Superior temporal gyrus (tissue), 1 donor: ENCODE results near the gene PRL.

Source experiments
- DNase-seq: peaks from one replicate; pipeline ENCODE4 v3.0.0-alpha.2; 2016; ENCODE audit errors: extremely low spot score

The PRL gene

DNA sequence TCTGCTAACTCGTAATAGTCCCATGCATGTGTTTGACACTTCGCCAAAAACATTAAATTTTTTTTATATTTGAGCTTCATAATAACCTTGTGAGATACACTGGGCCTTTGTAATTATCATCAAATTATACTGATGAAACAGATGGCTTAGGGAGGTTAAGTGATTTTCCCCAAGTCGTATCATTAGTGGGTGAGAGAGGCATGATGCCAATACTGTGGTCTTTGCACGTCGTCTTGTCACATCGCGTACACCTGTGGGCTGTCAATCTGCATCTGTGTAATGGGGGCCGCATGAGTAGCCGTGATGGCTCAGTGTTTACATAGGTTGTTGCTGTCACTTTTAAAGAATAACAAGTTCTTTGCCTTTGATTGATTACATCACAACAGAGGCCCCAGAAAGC is 1.7 kb downstream of the PRL start:
- DNase-seq, result no peak

GRCh38 chr6:22294301-22294700 is 2.5 kb downstream of the PRL start:
- DNase-seq, result no peak

- DNase-seq, result no peak
Observed at GRCh38 chr6:22290045-22290444, 6.8 kb downstream of the PRL start.

DNA sequence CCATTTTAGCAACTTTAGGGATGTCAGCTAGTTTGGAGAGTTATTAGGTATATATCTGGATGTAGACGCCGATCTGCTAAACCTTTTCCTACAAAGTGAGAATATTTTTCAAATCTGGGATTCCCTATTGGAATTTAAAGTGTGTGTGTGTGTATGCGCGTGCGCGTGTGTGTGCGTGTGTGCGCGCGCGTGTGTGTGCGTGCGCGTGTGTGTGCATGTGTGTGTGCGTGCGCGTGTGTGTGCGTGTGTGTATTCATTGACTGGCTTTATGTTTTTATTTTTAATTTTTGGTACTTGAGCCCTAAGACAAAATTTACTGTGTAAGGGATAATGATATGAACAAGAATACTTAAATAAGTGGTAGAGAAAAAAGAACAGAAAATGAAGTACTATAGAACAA is 8.1 kb downstream of the PRL start:
- no peak for DNase-seq

GRCh38 chr6:22284666-22285065 is 12.2 kb downstream of the PRL start:
- DNase-seq, result no peak

GRCh38 chr6:22281341-22282085 is 15.3 kb downstream of the PRL start:
- DNase-seq, result no peak

GRCh38 chr6:22279427-22279826 is 17.4 kb downstream of the PRL start:
- no peak for DNase-seq

GRCh38 chr6:22271081-22271480 is 25.8 kb downstream of the PRL start:
- DNase-seq, result no peak

GRCh38 chr6:22263748-22264147 is 33.1 kb downstream of the PRL start:
- DNase-seq, result no peak

GRCh38 chr6:22254886-22255285 is 42.0 kb downstream of the PRL start:
- no peak for DNase-seq

DNA sequence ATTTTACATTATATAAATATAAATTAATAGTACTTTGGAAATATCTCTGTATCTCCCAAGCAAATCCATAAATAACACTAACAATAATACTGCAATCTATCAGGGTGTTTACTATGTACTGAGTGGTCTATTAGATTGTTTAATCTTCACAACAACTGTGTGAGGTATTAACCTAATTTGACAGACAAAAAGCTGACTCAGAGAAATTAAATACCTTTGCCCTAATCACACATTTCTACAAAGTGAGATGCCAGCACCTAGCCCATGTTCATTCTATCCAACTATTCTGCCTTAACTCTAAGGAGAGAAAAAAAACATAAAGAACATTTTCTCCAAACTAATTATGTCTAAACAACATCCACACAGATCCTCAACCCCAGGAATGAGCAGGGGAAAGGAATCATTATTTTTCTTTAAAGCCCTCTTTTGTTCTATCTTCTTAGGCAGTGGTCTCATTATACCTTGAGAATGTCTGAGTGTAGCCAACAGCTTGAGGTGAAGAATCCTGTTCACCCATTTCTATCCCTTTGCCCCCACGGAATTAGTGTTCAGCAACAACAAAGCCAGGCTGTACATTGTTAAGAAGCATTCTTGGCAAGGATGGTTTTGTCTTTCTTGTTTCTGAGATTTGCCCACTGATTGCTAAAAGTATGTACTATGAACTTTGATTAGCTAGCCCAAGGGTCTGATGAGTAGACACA is 42.7 kb downstream of the PRL start:
- no peak for DNase-seq

- DNase-seq, result no peak
Observed at GRCh38 chr6:22251348-22251747, 45.5 kb downstream of the PRL start.

DNA sequence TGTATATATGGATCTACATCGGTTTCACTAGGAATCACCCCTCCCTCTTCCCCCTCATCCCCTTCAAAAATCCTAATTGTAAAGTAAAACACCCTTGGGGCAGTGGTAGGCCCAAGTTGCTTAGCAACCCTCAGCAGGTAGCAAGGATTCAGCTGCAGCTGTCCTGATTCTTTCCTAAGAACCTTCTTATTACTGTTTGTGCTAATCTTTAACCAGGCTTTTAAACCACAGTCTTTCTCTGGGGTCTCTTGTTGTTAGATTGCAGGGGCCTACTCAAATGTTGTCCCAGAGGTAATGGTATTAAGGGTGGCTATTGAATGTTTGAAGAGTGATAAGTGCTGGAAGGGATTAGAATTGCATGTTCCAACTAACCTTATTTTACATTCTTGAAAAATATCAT is 46.4 kb downstream of the PRL start:
- DNase-seq, result no peak

DNA sequence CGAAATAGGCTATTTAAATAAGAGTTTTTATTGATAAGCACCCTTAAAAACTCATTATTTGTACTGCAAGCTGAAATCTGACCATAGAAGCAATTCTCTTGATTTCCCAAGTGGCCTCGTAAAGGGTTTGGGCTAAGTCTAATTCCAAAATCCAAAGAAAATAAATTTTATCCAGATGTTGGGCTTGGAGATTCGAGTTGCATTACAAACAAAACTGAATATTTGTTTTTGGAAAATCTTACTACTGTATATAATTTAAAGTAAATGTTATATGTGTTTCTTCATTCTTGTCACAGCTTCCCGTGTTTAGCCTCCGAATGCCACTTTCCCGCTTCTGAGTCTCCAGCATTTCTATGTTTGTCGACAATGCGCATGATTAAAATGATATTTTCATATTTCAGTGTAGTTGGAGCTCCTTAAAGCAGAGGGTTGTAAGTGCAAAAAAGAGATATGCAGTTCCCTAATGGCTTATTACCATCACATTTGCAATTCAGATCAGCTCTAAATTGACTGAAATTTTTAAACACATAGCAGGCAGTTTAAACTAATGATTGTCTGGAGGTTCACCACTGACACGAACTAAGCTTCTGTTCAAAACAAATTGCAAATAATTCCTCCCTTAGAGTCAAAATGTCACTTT is 47.0 kb downstream of the PRL start:
- no peak for DNase-seq

DNA sequence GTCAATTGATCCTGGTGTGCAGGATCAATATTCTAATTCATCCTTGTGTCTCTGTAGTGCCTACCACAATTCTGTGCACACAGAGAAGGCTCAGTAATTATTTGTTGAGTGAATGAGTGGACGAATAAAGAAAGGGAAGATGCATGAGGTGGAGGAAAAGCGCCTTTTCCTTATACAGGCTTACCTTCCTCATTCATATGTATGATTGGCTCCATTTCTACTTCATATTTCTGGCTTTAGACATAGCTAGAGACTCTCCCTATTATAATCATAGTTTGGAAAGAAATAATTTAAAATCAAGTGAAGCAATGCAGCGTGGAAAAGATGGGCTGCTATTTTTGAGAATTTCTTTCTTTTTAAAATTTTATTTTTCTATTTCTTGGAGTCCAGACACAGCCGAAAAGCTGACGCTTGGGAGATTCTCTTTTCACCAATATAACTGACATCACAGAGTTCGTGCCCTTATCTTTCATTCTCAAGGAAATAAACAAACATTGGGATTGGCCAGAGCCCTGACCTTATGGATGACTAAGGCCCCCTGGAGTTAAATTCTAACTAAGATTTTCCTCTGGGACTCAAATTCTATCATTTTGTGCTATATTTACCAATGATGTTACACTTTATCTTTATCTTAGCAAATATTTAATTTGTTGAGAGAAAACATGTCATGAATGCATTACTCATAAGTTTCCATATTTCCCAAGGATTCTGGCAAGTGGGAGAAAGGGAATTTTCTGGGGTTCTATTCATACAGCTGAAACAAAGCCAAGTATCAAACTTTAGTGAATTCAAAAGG is 48.1 kb downstream of the PRL start:
- no peak for DNase-seq

DNA sequence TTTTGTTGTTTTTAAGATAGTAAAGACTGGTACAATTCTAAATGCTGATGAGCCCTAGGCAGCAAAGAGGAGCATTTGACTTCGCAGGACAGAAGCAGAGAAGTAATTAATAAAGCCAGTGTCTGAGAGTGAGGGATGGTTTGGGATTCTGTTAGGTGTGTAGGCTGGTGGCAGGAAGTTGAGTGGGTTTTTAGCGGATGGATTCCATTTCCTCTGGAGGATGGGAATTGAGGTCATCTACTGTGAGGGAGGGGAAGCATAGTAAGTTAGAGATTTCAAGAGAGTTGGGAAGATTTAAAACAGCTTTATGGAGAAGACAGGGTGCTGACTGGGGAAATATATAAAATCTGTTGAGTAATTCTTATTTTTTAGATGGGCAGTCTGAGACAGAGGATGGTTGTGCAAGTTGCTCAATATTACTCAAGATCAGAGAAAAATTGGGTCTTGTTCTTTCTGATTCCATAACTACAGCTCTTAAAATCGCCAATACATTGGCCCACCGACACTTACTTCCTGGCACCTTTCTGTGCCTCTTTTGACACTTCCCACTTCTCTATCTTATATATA is 48.8 kb downstream of the PRL start:
- DNase-seq, result no peak

GRCh38 chr6:22240025-22240424 is 56.8 kb downstream of the PRL start:
- no peak for DNase-seq

- no peak for DNase-seq
Observed at GRCh38 chr6:22239261-22239921, 57.4 kb downstream of the PRL start.

- DNase-seq, result no peak
Observed at GRCh38 chr6:22238861-22239260, 58.0 kb downstream of the PRL start.

DNA sequence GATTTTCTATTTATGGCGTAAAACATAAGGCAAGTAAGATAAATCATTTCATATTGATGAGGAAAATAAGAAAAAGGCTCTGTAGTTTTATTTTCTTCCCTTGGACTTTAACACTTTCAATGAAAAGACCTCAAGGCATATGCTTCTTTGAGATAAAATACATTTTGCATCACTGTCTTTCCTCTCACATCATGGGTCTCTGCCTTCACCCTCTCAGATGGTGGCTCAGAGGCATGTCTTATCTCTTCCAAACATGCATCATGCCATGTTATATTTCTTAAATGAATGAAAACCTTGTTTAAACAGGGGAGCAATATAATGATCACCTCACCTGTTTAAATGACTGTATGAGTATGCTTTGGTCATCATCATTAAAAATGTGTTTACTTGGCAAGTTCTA is 59.3 kb downstream of the PRL start:
- DNase-seq, result no peak
